ENCODE measurements around the gene DMKN.

DMKN gene

GRCh38 chr19:35544110-35544802 lies 30.8 kb upstream of the DMKN start:
- Histone ChIP-seq H3K4ac (ENCODE audit: low read depth in 1 of 2, low read length in 2 of 2) (no peak overlapping the region), H3K4me2 (ENCODE audit: low read length, poor library complexity, severe bottlenecking) (peak overlapping the region; percentile 89), H3K9me3 (ENCODE audit: control insufficient read depth, low read length) (no peaks in the 10 kb centered on the region), H3K18ac (ENCODE audit: low read depth in 1 of 2, low read length in 2 of 2) (no peak overlapping the region), H2AFZ (ENCODE audit: low read depth, low read length) (no peak overlapping the region), H3K23ac (ENCODE audit: low read length in 2 of 2) (no peak overlapping the region), H3K36me3 (ENCODE audit: control insufficient read depth in 1 of 2, insufficient read depth in 2 of 2, low read depth in 1 of 2, low read length in 2 of 2) (peaks cover 40 to 41% of the 10 kb centered on the region in 2 experiments), H3K14ac (ENCODE audit: low read length in 2 of 2) (no peak overlapping the region), H3K27me3 (ENCODE audit: control insufficient read depth in 1 of 2, insufficient read depth in 1 of 2, low read length in 2 of 2) (no peaks in the 10 kb centered on the region), H3K4me1 (ENCODE audit: control insufficient read depth, insufficient read depth, low read depth, low read length) (peaks cover 14% of the 10 kb centered on the region), H3K27ac (ENCODE audit: low read length, poor library complexity, severe bottlenecking) (no peak overlapping the region), H2BK5ac (ENCODE audit: low read depth, low read length, poor library complexity, severe bottlenecking) (no peak overlapping the region), H3K4me3 (ENCODE audit: insufficient read depth in 1 of 2, low read depth in 1 of 2, low read length in 2 of 2) (peak overlapping the region in 1 of 2 experiments; percentile 96), H4K8ac (ENCODE audit: low read length) (peak overlapping the region; percentile 32), H2BK12ac (ENCODE audit: low read length in 2 of 2) (no peak overlapping the region), H4K91ac (ENCODE audit: low read length) (no peak overlapping the region), H2BK15ac (ENCODE audit: low read depth, poor library complexity, severe bottlenecking) (no peak overlapping the region), H3K79me1 (replicated peaks; ENCODE audit: low read length, poor library complexity, severe bottlenecking) (peaks cover 45% of the 10 kb centered on the region), H2AK5ac (ENCODE audit: low read length, severe bottlenecking) (no peak overlapping the region), H2BK120ac (ENCODE audit: low read depth, low read length) (no peak overlapping the region), H3K9ac (ENCODE audit: low read length) (peak overlapping the region; percentile 94)
- DNase-seq = no peak
- WGBS = 67% methylated on average over 3 of the region's 3 CpGs

- Histone ChIP-seq H3K4me2 (ENCODE audit: low read length, poor library complexity, severe bottlenecking) (no peak overlapping the region), H3K27ac (ENCODE audit: low read length, poor library complexity, severe bottlenecking) (no peak overlapping the region), H3K14ac (ENCODE audit: low read length in 2 of 2) (no peak overlapping the region), H3K18ac (ENCODE audit: low read depth in 1 of 2, low read length in 2 of 2) (no peak overlapping the region), H4K8ac (ENCODE audit: low read length) (no peak overlapping the region), H4K91ac (ENCODE audit: low read length) (no peak overlapping the region), H3K9me3 (ENCODE audit: control insufficient read depth, low read length) (no peaks in the 10 kb centered on the region), H2AFZ (ENCODE audit: low read depth, low read length) (no peak overlapping the region), H3K9ac (ENCODE audit: low read length) (no peak overlapping the region), H3K4ac (ENCODE audit: low read depth in 1 of 2, low read length in 2 of 2) (no peak overlapping the region), H3K79me1 (replicated peaks; ENCODE audit: low read length, poor library complexity, severe bottlenecking) (peaks cover 40% of the 10 kb centered on the region), H2BK120ac (ENCODE audit: low read depth, low read length) (no peak overlapping the region), H3K23ac (ENCODE audit: low read length in 2 of 2) (no peak overlapping the region), H3K36me3 (ENCODE audit: control insufficient read depth in 1 of 2, insufficient read depth in 2 of 2, low read depth in 1 of 2, low read length in 2 of 2) (peaks cover 39 to 41% of the 10 kb centered on the region in 2 experiments), H2BK15ac (ENCODE audit: low read depth, poor library complexity, severe bottlenecking) (no peak overlapping the region), H2AK5ac (ENCODE audit: low read length, severe bottlenecking) (no peak overlapping the region), H3K4me1 (ENCODE audit: control insufficient read depth, insufficient read depth, low read depth, low read length) (peaks cover 14% of the 10 kb centered on the region), H3K4me3 (ENCODE audit: insufficient read depth in 1 of 2, low read depth in 1 of 2, low read length in 2 of 2) (peak overlapping the region in 1 of 2 experiments; percentile 96), H3K27me3 (ENCODE audit: control insufficient read depth in 1 of 2, insufficient read depth in 1 of 2, low read length in 2 of 2) (no peaks in the 10 kb centered on the region), H2BK5ac (ENCODE audit: low read depth, low read length, poor library complexity, severe bottlenecking) (no peak overlapping the region), H2BK12ac (ENCODE audit: low read length in 2 of 2) (no peak overlapping the region)
- WGBS = 98% methylated on average over 15 of the region's 15 CpGs
- no peak for DNase-seq
Measured at GRCh38 chr19:35543280-35544109, 30.0 kb upstream of the DMKN start.

- Histone ChIP-seq H3K4me1 (ENCODE audit: control insufficient read depth, insufficient read depth, low read depth, low read length) (peaks cover 14% of the 10 kb centered on the region), H3K14ac (ENCODE audit: low read length in 2 of 2) (no peak overlapping the region), H2BK12ac (ENCODE audit: low read length in 2 of 2) (no peak overlapping the region), H4K91ac (ENCODE audit: low read length) (no peak overlapping the region), H3K9ac (ENCODE audit: low read length) (no peak overlapping the region), H2AK5ac (ENCODE audit: low read length, severe bottlenecking) (no peak overlapping the region), H3K18ac (ENCODE audit: low read depth in 1 of 2, low read length in 2 of 2) (no peak overlapping the region), H2BK15ac (ENCODE audit: low read depth, poor library complexity, severe bottlenecking) (no peak overlapping the region), H3K27ac (ENCODE audit: low read length, poor library complexity, severe bottlenecking) (no peak overlapping the region), H3K4me2 (ENCODE audit: low read length, poor library complexity, severe bottlenecking) (no peak overlapping the region), H2BK5ac (ENCODE audit: low read depth, low read length, poor library complexity, severe bottlenecking) (no peak overlapping the region), H3K23ac (ENCODE audit: low read length in 2 of 2) (no peak overlapping the region), H2AFZ (ENCODE audit: low read depth, low read length) (no peak overlapping the region), H4K8ac (ENCODE audit: low read length) (no peak overlapping the region), H3K27me3 (ENCODE audit: control insufficient read depth in 1 of 2, insufficient read depth in 1 of 2, low read length in 2 of 2) (no peaks in the 10 kb centered on the region), H3K36me3 (ENCODE audit: control insufficient read depth in 1 of 2, insufficient read depth in 2 of 2, low read depth in 1 of 2, low read length in 2 of 2) (peaks cover 26 to 30% of the 10 kb centered on the region in 2 experiments), H3K4ac (ENCODE audit: low read depth in 1 of 2, low read length in 2 of 2) (no peak overlapping the region), H3K9me3 (ENCODE audit: control insufficient read depth, low read length) (no peaks in the 10 kb centered on the region), H3K4me3 (ENCODE audit: insufficient read depth in 1 of 2, low read depth in 1 of 2, low read length in 2 of 2) (no peak overlapping the region), H3K79me1 (replicated peaks; ENCODE audit: low read length, poor library complexity, severe bottlenecking) (peaks cover 27% of the 10 kb centered on the region), H2BK120ac (ENCODE audit: low read depth, low read length) (no peak overlapping the region)
- no peak for DNase-seq
- WGBS = 98% methylated on average over 11 of the region's 11 CpGs
Measured at GRCh38 chr19:35542209-35542608, 28.8 kb upstream of the DMKN start.

GRCh38 chr19:35540356-35540927 lies 27.0 kb upstream of the DMKN start:
- WGBS = 92% methylated on average over 7 of the region's 7 CpGs
- DNase-seq = no peak
- H3K4me1 ChIP-seq (ENCODE audit: control insufficient read depth, insufficient read depth, low read depth, low read length) = peaks cover 7% of the 10 kb centered on the region

More at GRCh38 chr19:35540356-35540927, 27.0 kb upstream of the DMKN start:
- H3K23ac ChIP-seq (ENCODE audit: low read length in 2 of 2) = no peak overlapping the region
- H3K4me2 ChIP-seq (ENCODE audit: low read length, poor library complexity, severe bottlenecking) = no peak overlapping the region
- H3K36me3 ChIP-seq (ENCODE audit: control insufficient read depth in 1 of 2, insufficient read depth in 2 of 2, low read depth in 1 of 2, low read length in 2 of 2) = peaks cover 20 to 28% of the 10 kb centered on the region in 2 experiments
- no peak overlapping the region for H2AFZ ChIP-seq (ENCODE audit: low read depth, low read length)
- peaks cover 19% of the 10 kb centered on the region for H3K79me1 ChIP-seq (replicated peaks; ENCODE audit: low read length, poor library complexity, severe bottlenecking)
- H4K8ac ChIP-seq (ENCODE audit: low read length) = no peak overlapping the region
- H3K9ac ChIP-seq (ENCODE audit: low read length) = no peak overlapping the region
- H3K4me3 ChIP-seq (ENCODE audit: insufficient read depth in 1 of 2, low read depth in 1 of 2, low read length in 2 of 2) = no peak overlapping the region
- no peak overlapping the region for H3K4ac ChIP-seq (ENCODE audit: low read depth in 1 of 2, low read length in 2 of 2)
- no peaks in the 10 kb centered on the region for H3K27me3 ChIP-seq (ENCODE audit: control insufficient read depth in 1 of 2, insufficient read depth in 1 of 2, low read length in 2 of 2)
- no peak overlapping the region for H3K14ac ChIP-seq (ENCODE audit: low read length in 2 of 2)
- no peak overlapping the region for H3K27ac ChIP-seq (ENCODE audit: low read length, poor library complexity, severe bottlenecking)
- H3K9me3 ChIP-seq (ENCODE audit: control insufficient read depth, low read length) = no peaks in the 10 kb centered on the region
- H2BK12ac ChIP-seq (ENCODE audit: low read length in 2 of 2) = no peak overlapping the region
- no peak overlapping the region for H2BK15ac ChIP-seq (ENCODE audit: low read depth, poor library complexity, severe bottlenecking)
- H3K18ac ChIP-seq (ENCODE audit: low read depth in 1 of 2, low read length in 2 of 2) = no peak overlapping the region
- H2BK5ac ChIP-seq (ENCODE audit: low read depth, low read length, poor library complexity, severe bottlenecking) = no peak overlapping the region
- H4K91ac ChIP-seq (ENCODE audit: low read length) = no peak overlapping the region
- H2BK120ac ChIP-seq (ENCODE audit: low read depth, low read length) = no peak overlapping the region
- no peak overlapping the region for H2AK5ac ChIP-seq (ENCODE audit: low read length, severe bottlenecking)
